Stimulated activated CD8-positive, alpha-beta memory T cell treated with anti-CD3 and anti-CD28 coated beads, Interleukin-15, amount 100 ng/mL, for 48 hours (primary cell): ENCODE data around the gene GAS7.
A peak's percentile ranks its signal among the peaks of the same experiment; 100 is the strongest.

Source experiments
- DNase-seq, 2 donors: peaks; one replicate each; pipeline ENCODE4 v3.0.0-alpha.2; 2020; ENCODE audit warnings: low read depth in 2 of 2

Gene GAS7

DNA sequence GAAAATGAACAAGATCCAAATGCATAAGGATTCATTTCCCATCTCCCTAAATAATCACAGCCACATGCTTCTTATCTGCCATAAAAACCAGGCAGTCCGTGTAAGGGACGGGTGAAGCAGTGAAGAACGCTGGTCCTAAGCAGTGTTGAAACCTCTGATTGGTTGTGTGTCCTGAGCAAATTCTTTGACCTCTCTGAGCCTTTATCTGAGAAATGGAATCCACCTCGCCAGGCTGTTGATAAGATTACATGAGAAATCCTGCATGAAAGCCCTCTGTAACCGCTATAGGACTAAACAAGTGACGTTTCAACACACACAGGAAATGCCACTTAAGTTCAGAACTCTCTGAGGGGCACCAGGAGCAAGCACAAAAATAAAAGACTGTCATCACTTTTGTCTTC is 26.8 kb downstream of the GAS7 start:
- DNase-seq: no peak

DNA sequence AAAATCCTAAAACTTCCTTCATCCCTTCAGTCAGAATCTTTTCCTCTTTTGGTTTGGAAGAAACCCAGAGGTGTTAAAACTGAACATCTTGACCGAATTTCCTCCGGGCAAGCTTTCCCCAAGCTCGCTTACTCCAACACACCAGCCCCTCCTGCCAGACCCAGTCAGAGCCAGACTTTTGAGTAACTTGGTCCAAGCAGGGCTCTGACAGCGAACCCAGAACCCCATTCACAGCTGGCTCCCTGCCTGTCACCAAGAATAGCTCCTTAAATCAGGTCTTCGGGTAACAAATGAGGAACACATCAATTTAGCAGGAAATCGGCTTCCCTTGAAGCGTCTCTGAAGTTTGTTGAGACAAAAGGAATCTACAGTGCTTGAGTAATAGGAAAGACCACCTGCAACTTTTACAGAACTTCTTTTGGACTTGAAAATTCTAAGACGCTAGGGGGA is 27.3 kb downstream of the GAS7 start:
- DNase-seq: no peak

DNA sequence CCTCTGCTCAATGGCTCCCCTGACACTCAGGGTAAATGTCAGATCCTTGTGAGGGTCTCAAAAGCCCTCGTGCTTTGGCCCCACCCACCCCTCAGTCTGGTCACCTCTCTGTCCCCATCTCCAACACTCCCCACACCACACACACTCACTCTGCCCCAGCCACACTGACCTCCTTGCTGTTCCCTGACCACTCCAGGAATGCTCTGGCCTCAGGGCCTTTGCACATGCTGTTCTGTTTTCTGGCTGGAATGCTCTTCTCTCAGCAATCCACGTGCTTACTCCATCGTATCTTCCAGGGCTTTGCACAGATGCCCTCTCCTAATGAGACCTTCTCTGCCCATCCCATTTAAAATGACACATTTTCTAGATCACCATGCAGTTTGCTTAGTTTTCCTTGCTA is 28.2 kb downstream of the GAS7 start:
- DNase-seq: no peak

DNA sequence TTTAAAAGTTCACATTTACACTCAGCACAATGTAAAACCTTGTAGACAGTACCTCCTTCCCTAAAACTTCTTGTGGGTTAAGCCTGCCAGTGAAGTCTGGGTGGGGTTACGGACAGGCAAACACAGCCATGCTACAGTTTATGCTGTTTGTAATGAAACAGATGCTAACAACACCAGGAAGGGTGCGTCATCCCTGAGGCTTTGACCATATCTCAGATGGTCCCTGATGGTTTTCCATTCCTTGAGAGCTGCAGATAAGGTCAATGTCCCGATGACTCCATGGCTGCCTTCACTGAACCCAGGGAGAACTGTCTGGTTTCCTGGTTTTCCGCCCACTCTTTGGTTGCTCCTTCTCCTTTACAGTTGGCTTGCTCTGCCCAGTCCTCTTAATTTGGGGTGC is 29.1 kb downstream of the GAS7 start:
- DNase-seq: no peak

DNA sequence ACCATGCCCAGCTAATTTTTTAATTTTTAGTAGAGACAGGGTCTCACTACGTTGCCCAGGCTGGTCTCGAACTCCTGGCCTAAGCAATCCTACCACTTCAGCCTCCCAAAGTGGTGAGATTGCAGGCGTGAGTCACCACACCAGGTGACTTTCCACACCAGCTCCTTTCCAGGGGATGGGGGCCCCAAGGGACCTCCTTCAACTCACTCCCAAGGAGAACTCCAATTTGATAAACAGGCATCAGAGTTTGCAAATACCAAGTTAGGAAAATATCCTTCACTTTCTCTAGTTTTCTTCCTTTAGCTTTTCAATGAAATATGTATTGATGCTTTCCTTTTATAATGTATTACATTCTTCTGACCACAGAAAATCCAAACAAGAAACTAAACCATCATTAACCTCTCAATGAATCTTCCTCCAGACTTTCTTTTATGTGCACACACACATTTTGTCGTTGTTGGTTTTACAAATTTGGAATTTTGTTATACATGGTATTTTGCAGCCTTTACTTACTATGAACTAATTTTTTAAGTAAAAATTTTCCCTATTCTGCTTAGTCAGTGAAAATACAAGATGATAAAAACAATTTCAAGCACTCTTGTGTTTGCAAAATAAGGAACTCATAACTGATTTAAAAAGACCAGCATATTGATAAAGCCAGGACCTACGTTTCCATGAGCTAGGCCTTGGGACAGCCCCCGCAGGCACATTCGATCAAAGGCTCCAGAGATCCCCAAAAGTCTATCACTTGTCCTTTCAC is 32.0 kb downstream of the GAS7 start:
- DNase-seq: no peak

DNA sequence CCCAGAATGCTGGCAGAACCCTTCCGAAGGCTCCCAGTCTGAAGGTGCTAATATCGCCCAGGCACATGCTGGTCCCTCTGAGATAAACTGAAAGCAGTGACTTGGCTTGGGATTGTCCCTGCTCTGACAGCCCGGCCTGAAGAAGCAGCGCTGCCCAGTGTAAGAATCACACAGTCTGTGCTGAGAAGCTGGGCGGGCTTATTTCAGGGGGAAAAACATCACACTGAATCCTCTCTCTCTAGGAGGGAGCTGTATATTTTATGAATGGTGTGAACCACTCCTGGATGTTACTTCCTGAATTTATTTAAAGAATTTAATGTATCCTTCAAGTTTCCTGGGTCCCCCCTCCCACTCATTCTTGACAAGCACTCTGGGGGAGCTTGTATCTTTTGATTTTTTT is 36.3 kb downstream of the GAS7 start:
- no peak for DNase-seq

DNA sequence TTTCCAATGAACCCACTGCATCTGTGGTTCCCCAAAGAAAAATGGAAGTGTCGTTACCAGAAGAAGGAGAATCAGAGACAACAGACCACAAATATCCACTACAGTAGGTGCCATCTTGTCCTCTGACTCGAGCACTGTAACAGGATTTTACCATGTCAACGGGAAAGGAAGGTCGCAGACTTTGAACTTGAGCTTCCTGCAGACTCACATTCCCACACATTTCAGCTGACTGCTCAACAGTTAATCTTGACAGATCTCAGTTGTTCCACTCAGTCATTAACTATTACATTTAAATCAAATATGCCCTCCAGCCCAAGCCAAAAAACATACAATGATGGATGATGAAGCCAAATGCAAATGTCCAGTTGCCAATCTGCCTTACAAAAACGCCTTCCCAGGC is 37.0 kb downstream of the GAS7 start:
- DNase-seq: no peak

DNA sequence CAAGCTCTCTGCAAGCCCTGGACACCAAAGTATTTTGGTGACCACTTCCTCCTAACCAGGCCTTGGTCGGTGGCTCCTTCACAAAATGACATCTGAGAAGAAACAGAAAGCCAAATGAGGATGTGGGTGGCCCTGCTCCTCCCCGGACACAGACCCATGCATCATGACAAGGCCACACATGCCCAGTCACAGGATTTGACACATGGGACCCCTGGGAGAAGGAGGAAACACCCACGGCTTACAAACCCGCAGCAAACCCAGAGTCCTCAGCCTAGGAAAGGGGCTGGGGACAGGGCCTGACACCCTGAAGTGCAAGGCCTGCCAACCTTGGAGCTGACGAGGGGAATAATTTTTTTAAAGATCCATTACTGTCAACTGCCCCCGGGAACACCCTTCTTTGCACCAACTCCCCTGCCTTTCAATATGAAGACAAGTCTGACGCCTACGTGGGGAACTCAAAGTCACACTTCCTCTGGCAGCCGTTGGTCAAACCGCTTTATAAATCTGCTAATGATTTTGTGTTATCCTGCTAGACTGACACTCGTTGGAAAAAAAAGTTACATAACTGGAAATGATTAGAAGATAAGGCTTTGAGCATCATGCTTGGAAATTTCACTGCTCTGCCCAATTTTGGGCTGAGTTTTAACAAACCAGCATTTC is 41.3 kb downstream of the GAS7 start:
- DNase-seq: peak in 1 of 2 donors; percentile 20

DNA sequence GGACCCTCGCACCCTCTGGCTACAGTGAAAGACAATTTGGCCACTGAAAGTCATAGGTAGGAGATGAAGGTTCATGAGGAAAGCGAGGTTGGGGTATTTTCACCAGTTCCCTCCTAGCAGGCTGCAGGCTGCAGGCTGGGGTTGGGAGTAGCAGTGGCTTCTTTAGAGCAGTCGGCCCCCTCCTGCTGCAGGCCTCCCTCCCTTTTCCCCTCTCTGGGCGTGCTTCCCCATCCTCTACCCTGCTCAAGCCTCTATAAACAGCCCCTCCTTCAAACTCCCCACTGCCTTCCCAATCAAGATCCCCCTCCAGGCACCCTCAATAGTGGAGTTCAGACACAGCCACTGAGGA is 41.8 kb downstream of the GAS7 start:
- DNase-seq: no peak

DNA sequence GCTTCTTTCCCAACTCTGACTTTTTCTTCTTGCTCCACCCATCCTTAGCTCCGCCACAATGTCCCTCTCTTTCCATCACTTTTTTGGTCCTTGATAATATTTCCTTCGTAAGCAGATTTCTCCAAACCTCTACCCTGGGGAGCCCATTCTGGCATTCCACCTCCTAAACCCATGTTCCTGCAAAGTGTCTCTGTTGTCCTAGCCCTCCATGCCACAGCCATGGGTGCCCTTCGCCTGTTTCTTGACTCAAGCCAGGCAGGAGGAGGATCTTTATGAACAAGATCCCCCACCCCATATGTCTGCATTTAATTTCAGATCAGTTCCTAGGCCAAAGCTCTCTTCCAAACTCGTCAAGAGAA is 42.4 kb downstream of the GAS7 start:
- DNase-seq: no peak

DNA sequence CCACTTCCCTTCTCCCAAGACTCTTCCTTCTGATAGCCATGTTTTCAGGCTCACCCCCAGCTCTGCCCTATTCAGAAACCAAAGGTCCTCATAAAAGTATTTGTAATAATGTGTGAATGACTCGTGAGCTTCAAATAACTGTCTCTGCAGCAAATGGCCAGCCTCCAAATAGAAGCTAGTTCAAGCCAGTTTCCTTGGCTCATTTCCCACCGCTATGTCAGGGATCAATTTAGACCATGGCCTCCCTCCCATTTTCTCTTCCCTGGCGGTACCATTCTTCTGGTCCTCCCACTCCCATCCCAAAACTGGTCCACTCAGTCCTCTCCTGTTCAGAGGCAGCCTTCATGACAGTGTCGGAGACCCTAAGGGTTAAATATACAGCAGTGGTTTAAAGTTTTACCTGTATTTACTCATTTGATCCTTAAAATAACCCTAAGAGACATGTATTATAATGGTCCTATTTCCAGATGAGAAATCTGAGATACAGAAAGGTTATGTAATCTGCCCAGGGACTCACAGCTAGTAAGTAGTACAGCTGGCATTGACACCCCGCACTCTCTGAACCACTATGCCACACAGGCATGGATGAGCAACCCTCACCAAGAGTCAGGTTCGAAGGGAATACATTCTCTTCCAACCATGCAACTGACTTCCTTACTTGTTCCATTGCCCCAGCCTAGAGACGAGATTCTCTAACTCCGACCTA is 42.9 kb downstream of the GAS7 start:
- no peak for DNase-seq

DNA sequence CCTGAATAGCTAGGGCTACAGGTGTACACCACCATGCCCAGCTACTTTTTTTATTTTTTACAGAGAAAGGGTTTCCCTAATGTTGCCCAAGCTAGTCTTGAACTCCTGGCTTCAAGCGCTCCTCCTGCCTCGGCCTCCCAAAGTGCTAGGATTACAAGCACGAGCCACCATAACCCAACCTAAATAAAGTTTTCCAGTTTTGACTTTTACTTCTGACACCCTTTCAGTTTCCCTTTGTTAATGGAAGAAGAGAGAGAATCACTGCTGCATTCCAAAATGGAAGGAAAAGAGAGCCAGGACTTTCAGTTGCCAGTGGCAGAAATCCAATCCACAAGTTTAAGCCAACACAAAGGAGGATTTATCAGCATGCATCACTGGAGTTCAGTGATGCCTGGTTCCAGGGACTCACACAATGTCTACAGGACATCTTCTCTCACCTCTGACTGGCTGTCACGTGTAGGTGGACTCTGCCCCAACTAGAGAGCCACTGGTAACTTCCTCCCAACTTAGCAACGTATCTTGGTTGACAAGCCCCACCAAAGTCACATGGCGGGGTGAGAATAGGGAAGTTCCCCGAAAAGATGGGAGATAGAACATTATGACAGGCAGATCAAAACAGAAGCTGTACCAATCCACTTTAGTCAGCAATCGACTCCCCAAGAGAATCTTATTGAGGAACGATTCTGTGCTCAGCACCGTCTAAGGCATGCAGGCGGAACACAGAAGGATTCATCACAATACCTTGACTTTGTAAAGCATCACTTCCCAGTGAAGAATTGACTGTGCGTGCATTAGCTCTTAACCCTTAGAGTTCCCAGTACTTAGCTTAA is 46.5 kb downstream of the GAS7 start:
- no peak for DNase-seq

DNA sequence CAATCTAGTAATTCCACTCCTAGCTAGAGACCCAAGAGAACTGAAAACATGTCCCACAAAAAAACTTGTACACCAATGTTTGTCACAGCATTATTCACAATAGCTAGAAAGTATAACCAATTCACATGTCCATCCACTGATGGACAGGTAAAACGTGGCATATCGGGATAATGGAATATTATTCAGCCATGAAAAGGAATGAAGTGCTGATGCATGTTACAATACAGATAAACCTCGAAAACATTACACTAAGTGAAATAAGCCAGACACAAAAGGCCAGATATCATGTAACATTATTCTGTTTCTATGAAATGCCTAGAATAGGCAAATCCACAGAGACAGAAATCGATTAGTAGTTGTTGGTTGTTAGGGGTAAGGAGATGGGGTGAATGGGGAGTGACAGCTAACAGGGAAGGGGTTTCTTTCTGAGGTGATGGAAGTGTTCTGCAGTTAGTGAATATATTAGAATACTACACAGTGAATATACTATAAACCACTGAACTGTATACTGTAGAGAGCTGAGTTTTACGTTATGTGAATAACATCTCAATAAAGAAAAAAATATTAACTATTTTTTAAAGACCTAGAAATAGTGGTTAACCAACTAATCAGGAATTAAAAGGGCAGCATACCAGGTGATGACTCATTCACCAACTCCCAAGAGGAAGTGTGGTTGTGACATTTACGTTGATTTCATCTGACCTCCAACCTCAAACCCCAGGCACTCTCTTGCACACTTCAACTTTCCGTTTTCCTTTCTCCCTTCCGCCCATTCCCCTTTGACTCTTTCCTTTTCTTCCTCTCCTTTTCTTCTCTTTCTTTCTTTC is 48.6 kb downstream of the GAS7 start:
- DNase-seq: no peak

DNA sequence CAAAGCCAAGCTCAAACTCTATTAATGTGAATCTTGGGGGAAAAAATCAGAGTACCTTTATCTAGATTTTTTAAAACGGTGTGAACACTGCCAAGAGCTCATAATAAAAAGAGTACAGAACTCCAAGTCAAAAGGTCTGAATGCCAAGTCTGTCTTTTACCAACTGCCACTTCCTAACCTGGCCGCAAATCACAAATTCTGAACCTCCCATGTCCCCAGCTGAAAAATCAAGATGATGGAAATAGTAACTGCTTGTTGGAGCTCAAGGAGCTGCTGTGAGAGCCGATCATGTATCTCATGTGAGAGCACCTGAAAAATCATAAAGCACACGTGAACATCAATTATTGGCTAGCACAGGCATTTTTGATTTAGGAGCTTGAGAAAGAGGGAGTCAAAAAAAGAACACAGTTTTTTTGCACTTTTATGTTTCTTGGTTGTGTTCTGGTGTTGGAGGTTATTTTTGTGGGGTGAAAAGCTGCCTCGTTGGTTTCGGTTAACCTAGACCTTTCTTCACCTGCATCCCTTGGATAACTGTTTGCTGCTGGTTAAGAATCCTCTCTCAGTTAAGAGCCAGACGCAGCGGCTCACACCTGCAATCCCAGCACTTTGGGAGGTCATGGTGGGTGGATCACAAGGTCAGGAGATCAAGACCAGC is 50.5 kb downstream of the GAS7 start:
- no peak for DNase-seq

DNA sequence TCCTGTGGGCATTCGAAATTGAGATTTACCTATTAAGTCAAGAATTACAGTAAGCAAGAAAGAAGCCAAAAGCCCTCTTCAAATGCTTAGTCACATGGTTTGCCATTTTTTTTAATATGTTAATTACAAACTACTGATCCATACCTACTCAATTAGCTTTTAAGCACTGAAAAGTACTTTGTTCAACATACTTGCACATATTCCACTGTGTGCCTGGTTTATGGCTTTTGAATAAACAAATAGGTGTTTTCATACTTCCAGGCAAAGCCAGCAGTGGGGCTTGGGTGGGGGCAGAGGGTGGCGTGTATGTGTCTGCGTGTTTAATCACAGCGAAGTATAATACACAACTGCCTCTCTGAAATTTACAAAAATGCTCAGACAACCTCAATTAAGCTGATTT is 51.4 kb downstream of the GAS7 start:
- DNase-seq: no peak

DNA sequence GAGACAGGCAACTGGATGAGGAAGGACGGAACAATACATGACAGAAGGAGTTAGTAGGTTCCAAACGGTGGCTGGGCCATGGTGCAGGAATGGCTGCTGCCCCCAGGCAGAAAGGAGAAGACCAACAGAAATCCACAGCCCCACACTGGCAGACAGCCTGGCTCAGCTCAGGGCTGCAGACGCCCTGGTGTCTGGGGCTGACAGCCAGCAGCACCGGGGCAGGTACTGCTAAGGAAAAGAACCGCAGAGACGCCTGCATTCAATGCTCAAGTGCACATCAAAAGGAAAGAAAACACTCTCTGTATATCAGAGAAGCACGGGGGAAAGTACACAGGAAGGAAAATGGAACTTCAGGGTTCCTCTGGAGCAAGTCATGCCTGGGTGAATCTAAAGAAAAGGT is 53.4 kb downstream of the GAS7 start:
- no peak for DNase-seq

DNA sequence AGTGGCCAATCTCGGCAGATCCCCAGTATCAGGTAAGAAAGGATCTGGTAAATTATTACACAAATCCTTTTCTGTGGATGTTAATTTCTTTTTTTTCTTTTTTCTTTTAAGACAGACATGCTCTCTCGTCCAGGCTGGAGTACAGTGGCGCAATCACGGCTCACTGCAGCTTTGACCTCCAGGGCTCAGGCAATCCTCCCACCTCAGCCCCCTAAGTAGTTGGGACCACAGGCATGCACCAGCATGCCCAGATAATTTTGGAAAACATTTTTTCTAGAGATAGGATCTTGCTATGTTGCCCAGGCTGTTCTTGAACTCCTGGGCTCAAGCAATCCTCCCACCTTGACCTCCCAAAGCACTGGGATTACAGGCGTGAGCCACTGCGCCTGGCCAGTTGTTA is 54.0 kb downstream of the GAS7 start:
- DNase-seq: no peak

DNA sequence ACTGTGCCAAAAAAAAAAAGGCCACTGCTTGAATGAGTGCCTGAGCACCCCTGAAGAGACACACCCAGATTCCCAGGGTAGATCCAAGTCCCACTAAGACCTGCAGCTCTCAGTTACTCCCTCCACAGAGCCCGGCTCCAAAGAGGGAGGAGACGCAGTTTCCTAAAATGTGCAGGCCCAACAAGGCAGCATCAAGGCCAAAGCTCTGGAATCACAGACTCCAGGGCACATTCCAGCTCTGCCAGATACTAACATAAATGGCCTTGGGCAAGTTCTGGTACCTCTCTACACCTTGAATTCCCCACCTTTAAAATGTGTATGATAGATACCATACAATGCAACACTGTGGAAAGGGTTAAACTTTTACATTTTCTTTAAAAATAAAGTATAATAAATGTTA is 57.0 kb downstream of the GAS7 start:
- DNase-seq: no peak

DNA sequence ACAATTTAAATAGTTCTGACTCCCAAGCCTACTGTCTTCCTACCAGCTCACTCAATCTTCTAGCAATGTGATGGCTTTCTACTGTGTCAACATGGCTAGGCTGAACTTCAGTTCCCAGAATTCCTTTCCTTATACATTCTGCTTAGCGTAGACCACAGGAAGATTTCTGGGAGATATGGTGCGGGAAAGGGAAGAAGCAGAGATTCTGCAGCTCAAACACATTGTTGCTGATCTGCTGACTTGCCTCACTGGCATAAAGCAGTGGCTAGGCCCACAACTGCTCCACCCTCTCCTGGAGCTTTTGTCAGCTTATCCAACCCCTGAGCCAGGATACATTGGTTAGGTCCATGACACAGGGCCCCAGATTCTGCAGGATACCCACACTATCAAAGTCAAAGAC is 58.8 kb downstream of the GAS7 start:
- no peak for DNase-seq

DNA sequence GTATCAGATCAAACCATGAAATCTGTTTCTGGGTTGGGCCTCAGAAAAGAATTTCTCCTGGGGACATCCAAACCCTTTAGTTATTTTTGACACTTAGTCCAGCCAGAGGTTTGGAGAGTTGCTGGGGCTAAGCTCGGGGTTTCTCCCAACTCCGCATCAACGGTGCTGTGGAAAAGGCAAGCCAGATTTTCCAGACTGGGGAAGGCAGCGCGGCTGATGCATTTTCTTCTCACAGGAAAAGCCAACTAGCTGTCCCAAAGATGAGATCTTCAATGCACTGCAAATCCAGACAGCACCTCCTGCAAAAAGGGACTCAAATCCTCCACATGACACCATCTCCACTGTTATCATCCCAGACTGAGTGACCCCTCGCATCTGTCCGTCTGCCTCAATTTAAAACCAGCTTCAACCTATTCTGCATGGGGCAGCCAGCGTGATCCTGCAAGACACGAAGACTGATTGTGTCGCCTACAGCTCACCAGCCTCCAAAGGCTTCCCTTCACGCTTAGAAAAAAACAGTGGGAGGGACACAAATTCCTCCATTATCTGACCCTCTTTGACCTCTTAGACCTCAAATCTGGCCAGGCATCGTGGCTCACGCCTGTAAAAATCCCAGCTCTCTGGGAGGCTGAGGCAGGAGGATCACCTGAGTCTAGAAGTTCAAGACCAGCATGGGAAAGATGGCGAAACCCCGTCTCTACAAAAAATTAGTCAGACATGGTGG is 62.0 kb downstream of the GAS7 start:
- DNase-seq: no peak
